Neural cell (in vitro differentiated cells): ENCODE results near the gene IFITM10. TPM values are rescaled to one million over a fixed set of nuclear protein-coding genes. Genes with fewer than 3 reads are reported as not detected.

Experiments
- H2AFZ ChIP-seq: fragments of 200-600, 300-800 bp; sonication (generic), shearing (Covaris generic); 2 replicates; pipeline ENCODE4 v1.6.0; 2014; ENCODE audit warnings: low read depth, mild to moderate bottlenecking, antibody characterized with exemption, low read length, moderate library complexity
- H3F3A ChIP-seq: fragments of 200-600 bp; shearing (Covaris generic); 2 replicates; pipeline ENCODE4 v1.6.1; 2016; ENCODE audit warnings: mild to moderate bottlenecking, moderate library complexity, mixed read lengths, antibody characterized with exemption, low read length; ENCODE audit not compliant: insufficient read depth, poor library complexity, severe bottlenecking
- H3K27ac ChIP-seq: fragments of 200-600, 300-800 bp; sonication (generic), shearing (Covaris generic); 2 replicates; pipeline ENCODE4 v1.5.1; 2014; ENCODE audit warnings: mild to moderate bottlenecking, low read length, moderate library complexity
- H3K27me3 ChIP-seq: fragments of 300-800, 200-600 bp; sonication (generic), shearing (Covaris generic); 2 replicates; pipeline ENCODE4 v1.6.0; 2014; ENCODE audit warnings: mild to moderate bottlenecking, low read depth, low read length, moderate library complexity; ENCODE audit not compliant: insufficient read depth
- H3K36me3 ChIP-seq: fragments of 300-800, 200-600 bp; sonication (generic), shearing (Covaris generic); 2 replicates; pipeline ENCODE4 v1.5.1; 2014; ENCODE audit warnings: mild to moderate bottlenecking, antibody characterized with exemption, low read length, moderate library complexity; ENCODE audit not compliant: insufficient read depth
- H3K4me2 ChIP-seq: fragments of 300-800, 200-600 bp; sonication (generic), shearing (Covaris generic); 2 replicates; pipeline ENCODE4 v1.6.0; 2014; ENCODE audit warnings: mild to moderate bottlenecking, low read length
- H3K4me3 ChIP-seq: fragments of 300-800, 200-600 bp; sonication (generic), shearing (Covaris generic); 2 replicates; pipeline ENCODE4 v1.5.1; 2014; ENCODE audit warnings: mild to moderate bottlenecking, low read length, moderate library complexity
- H3K79me2 ChIP-seq: fragments of 200-600 bp; shearing (Covaris generic); replicated peaks from 2 replicates; pipeline ENCODE4 v1.6.0; 2014; ENCODE audit warnings: mild to moderate bottlenecking, low read length, moderate library complexity; ENCODE audit not compliant: insufficient read depth
- H3K9ac ChIP-seq: fragments of 300-800, 200-600 bp; sonication (generic), shearing (Covaris generic); 2 replicates; pipeline ENCODE4 v1.6.1; 2016; ENCODE audit warnings: mild to moderate bottlenecking, low read length, mixed read lengths
- H3K9me2 ChIP-seq: fragments of 200-600 bp; shearing (Covaris generic); 2 replicates; pipeline ENCODE4 v1.6.1; 2016; ENCODE audit warnings: mild to moderate bottlenecking, low read length, mixed read lengths; ENCODE audit not compliant: insufficient read depth
- H3K9me3 ChIP-seq: fragments of 200-600, 300-800 bp; sonication (generic), shearing (Covaris generic); 2 replicates; pipeline ENCODE4 v1.6.1; 2016; ENCODE audit warnings: mild to moderate bottlenecking, mixed run types, low read length, moderate library complexity, mixed read lengths
- H4K20me1 ChIP-seq: fragments of 200-600 bp; shearing (Covaris generic); 2 replicates; pipeline ENCODE4 v1.6.1; 2016; ENCODE audit warnings: mild to moderate bottlenecking, mixed run types; ENCODE audit not compliant: insufficient read depth
- EP300 ChIP-seq: fragments of 450-650 bp; conservative IDR thresholded peaks from 2 replicates; pipeline ENCODE4 v1.6.1; 2014; ENCODE audit warnings: antibody characterized with exemption, mild to moderate bottlenecking, moderate library complexity; ENCODE audit not compliant: poor library complexity, severe bottlenecking
- EZH2 ChIP-seq: fragments of 200-600, 300-800 bp; shearing (Covaris generic), sonication (generic); IDR thresholded peaks from 2 replicates; pipeline ENCODE4 v1.6.1; 2014; ENCODE audit warnings: antibody characterized with exemption, low read length, borderline replicate concordance, mild to moderate bottlenecking; ENCODE audit not compliant: insufficient read depth, poor library complexity, severe bottlenecking
- MXI1 ChIP-seq: fragments of 450-650 bp; conservative IDR thresholded peaks from 2 replicates; pipeline ENCODE4 v1.6.1; 2014; ENCODE audit warnings: antibody characterized with exemption, mild to moderate bottlenecking; ENCODE audit not compliant: poor library complexity, severe bottlenecking
- POLR2AphosphoS5 ChIP-seq: IDR thresholded peaks from 2 replicates; pipeline ENCODE4 v1.6.1; 2012
- RAD21 ChIP-seq: fragments of 450-650 bp; conservative IDR thresholded peaks from 2 replicates; pipeline ENCODE4 v1.6.1; 2014; ENCODE audit warnings: antibody characterized with exemption, mild to moderate bottlenecking, moderate library complexity
- SMC3 ChIP-seq: fragments of 450-650 bp; conservative IDR thresholded peaks from 2 replicates; pipeline ENCODE4 v1.6.1; 2014; ENCODE audit warnings: antibody characterized with exemption, mild to moderate bottlenecking, moderate library complexity; ENCODE audit not compliant: poor library complexity
- TAF1 ChIP-seq: IDR thresholded peaks from 2 replicates; pipeline ENCODE4 v1.6.1; 2012; ENCODE audit warnings: low read depth
- polyA plus RNA-seq: library from polyadenylated mRNA; depleted of rRNA; stranded (reverse); fragments of >200 nt; gene quantifications from 2 replicates; pipeline ENCODE4 v1.2.3, GENCODE V29; 2014
- TF ChIP-seq, protein P1 (sequence below): IDR thresholded peaks from 2 replicates; pipeline ENCODE4 v1.6.1; 2012; ENCODE audit warnings: borderline replicate concordance
- TF ChIP-seq, protein P2 (sequence below): fragments of 450-650 bp; IDR thresholded peaks from 2 replicates; pipeline ENCODE4 v1.5.1; 2014; ENCODE audit warnings: antibody characterized with exemption, mild to moderate bottlenecking, moderate library complexity; ENCODE audit not compliant: poor library complexity, severe bottlenecking

IFITM10 gene
- polyA plus RNA-seq, 1 donor from 2014 or later = 1.1 TPM

DNA sequence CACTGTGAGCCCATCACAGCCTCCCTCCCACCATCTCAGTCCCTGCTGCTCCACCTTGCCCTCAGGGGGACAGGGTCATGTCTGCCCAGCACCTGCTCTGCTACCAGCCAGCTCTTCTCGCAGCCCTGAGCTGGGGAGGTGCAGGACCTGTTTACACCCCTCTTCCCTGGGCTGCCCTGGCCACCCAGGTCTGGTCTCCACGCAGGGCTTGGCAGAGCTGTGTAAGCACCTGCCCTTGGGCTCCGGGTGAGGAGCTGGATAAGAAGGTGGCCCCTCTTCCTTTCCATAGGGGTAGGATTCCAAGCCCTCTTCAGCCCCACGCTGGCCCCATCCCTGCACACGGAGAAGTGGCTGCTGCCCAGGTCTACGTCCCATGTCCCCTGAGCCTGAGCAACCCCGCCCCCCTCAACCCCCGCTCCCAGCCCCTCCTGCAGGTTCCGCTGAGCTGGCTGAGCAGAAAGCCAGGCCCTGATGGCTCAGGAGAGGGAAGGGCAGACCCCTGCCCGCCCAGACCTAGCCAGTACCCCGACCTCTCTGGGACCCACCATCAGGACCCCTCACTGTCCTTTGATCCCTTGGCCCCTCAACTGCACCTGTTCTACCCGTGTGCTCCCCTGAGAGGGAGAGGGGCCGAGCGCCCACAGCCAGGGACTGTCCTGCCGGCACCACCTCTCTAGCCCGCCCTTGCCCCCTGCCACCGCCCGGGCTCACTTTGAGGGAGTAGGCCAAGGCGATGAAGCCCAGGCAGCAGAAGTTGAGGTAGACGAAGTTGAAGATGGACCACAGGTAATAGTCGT, 3.2 kb downstream of the IFITM10 start:
- TF ChIP-seq MXI1 (no peak), EP300 (no peak), POLR2AphosphoS5 (no peak), SMC3 (no peak), TAF1 (no peak), EZH2 (no peak), RAD21 (no peak)
- TF ChIP-seq, protein P1, sequence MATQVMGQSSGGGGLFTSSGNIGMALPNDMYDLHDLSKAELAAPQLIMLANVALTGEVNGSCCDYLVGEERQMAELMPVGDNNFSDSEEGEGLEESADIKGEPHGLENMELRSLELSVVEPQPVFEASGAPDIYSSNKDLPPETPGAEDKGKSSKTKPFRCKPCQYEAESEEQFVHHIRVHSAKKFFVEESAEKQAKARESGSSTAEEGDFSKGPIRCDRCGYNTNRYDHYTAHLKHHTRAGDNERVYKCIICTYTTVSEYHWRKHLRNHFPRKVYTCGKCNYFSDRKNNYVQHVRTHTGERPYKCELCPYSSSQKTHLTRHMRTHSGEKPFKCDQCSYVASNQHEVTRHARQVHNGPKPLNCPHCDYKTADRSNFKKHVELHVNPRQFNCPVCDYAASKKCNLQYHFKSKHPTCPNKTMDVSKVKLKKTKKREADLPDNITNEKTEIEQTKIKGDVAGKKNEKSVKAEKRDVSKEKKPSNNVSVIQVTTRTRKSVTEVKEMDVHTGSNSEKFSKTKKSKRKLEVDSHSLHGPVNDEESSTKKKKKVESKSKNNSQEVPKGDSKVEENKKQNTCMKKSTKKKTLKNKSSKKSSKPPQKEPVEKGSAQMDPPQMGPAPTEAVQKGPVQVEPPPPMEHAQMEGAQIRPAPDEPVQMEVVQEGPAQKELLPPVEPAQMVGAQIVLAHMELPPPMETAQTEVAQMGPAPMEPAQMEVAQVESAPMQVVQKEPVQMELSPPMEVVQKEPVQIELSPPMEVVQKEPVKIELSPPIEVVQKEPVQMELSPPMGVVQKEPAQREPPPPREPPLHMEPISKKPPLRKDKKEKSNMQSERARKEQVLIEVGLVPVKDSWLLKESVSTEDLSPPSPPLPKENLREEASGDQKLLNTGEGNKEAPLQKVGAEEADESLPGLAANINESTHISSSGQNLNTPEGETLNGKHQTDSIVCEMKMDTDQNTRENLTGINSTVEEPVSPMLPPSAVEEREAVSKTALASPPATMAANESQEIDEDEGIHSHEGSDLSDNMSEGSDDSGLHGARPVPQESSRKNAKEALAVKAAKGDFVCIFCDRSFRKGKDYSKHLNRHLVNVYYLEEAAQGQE = no peak
- TF ChIP-seq, protein P2, sequence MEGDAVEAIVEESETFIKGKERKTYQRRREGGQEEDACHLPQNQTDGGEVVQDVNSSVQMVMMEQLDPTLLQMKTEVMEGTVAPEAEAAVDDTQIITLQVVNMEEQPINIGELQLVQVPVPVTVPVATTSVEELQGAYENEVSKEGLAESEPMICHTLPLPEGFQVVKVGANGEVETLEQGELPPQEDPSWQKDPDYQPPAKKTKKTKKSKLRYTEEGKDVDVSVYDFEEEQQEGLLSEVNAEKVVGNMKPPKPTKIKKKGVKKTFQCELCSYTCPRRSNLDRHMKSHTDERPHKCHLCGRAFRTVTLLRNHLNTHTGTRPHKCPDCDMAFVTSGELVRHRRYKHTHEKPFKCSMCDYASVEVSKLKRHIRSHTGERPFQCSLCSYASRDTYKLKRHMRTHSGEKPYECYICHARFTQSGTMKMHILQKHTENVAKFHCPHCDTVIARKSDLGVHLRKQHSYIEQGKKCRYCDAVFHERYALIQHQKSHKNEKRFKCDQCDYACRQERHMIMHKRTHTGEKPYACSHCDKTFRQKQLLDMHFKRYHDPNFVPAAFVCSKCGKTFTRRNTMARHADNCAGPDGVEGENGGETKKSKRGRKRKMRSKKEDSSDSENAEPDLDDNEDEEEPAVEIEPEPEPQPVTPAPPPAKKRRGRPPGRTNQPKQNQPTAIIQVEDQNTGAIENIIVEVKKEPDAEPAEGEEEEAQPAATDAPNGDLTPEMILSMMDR = no peak
- H3K27me3 ChIP-seq = peaks cover 36% of the 10 kb centered on the region
- no peaks in the 10 kb centered on the region for H3K9me3 ChIP-seq
- no peak overlapping the region for H2AFZ ChIP-seq
- H3K79me2 ChIP-seq = no peaks in the 10 kb centered on the region
- H4K20me1 ChIP-seq = no peaks in the 10 kb centered on the region
- no peaks in the 10 kb centered on the region for H3K9me2 ChIP-seq
- H3K9ac ChIP-seq = no peak overlapping the region
- H3K27ac ChIP-seq = no peak overlapping the region
- H3K4me2 ChIP-seq = no peak overlapping the region
- no peaks in the 10 kb centered on the region for H3K36me3 ChIP-seq
- H3K4me3 ChIP-seq = no peak overlapping the region
- no peaks in the 10 kb centered on the region for H3F3A ChIP-seq

DNA sequence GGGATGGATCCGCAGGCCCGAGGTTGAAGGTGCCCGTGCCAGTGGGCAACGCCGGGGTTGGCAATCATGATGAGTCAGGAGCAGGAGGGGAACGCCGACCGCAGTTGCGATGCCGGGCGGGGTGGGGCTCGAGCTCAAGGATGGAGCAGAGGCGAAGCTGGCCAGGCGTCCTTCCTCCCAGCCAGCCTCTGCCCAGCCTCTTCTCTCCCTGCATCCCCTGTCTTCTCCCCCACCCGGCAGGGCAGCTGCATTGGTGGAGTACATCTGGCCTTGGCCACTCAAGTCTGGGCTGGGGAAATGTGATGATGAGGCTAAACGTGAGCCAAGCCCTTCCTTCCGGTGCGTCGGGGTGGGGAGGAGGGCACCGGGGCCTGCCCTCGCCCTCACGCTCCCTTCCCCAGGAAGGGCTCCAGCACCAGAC, 3.9 kb downstream of the IFITM10 start:
- no peak overlapping the region for H3K4me3 ChIP-seq
- H3K9me3 ChIP-seq = no peaks in the 10 kb centered on the region
- no peaks in the 10 kb centered on the region for H3K36me3 ChIP-seq
- no peak overlapping the region for H3K4me2 ChIP-seq
- H2AFZ ChIP-seq = no peak overlapping the region
- no peaks in the 10 kb centered on the region for H4K20me1 ChIP-seq
- H3F3A ChIP-seq = no peaks in the 10 kb centered on the region
- TF ChIP-seq EP300 (no peak), EZH2 (no peak), POLR2AphosphoS5 (no peak), RAD21 (no peak), MXI1 (no peak), TAF1 (no peak), SMC3 (no peak)
- TF ChIP-seq, protein P2 = no peak
- TF ChIP-seq, protein P1 = no peak
- no peak overlapping the region for H3K9ac ChIP-seq
- H3K27ac ChIP-seq = no peak overlapping the region
- H3K9me2 ChIP-seq = no peaks in the 10 kb centered on the region
- peaks cover 36% of the 10 kb centered on the region for H3K27me3 ChIP-seq
- H3K79me2 ChIP-seq = no peaks in the 10 kb centered on the region
